ENCODE measurements around the gene IFNE.

IFNE gene, protein sequence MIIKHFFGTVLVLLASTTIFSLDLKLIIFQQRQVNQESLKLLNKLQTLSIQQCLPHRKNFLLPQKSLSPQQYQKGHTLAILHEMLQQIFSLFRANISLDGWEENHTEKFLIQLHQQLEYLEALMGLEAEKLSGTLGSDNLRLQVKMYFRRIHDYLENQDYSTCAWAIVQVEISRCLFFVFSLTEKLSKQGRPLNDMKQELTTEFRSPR

DNA sequence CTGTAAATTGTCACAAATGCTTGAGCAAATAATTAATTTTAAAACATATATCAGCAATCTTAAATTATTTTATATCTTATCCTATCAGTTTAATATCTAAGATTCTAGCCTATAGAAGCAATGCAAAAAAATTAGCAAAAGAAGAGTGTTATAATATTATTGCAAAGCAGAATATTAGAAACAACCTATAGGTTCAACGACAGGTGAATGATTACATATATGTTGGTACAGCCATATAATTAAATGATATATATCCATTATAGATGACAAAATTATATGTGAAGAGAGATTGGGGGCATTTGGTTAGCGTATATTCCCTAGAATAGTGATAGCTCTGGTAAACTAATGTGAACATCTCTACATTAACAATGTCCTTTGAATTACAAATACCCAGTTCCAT is at the start of gene IFNE:
TSS of gene IFNE (minus strand) at position 101 of the 400 bp plus-strand sequence. CDS start 619 bp downstream, outside the sequence.
- DNase-seq, result no peak

- no peak for DNase-seq
Observed at GRCh38 chr9:21528123-21528808, 46.2 kb upstream of the IFNE start.

GRCh38 chr9:21527579-21527978 is 45.5 kb upstream of the IFNE start:
- DNase-seq, result no peak

GRCh38 chr9:21525174-21525573 is 43.1 kb upstream of the IFNE start:
- DNase-seq, result no peak

GRCh38 chr9:21524099-21524830 is 42.2 kb upstream of the IFNE start:
- no peak for DNase-seq

GRCh38 chr9:21523021-21524014 is 41.2 kb upstream of the IFNE start:
- no peak for DNase-seq

GRCh38 chr9:21522348-21522747 is 40.2 kb upstream of the IFNE start:
- DNase-seq, result no peak

GRCh38 chr9:21521448-21521847 is 39.3 kb upstream of the IFNE start:
- no peak for DNase-seq

DNA sequence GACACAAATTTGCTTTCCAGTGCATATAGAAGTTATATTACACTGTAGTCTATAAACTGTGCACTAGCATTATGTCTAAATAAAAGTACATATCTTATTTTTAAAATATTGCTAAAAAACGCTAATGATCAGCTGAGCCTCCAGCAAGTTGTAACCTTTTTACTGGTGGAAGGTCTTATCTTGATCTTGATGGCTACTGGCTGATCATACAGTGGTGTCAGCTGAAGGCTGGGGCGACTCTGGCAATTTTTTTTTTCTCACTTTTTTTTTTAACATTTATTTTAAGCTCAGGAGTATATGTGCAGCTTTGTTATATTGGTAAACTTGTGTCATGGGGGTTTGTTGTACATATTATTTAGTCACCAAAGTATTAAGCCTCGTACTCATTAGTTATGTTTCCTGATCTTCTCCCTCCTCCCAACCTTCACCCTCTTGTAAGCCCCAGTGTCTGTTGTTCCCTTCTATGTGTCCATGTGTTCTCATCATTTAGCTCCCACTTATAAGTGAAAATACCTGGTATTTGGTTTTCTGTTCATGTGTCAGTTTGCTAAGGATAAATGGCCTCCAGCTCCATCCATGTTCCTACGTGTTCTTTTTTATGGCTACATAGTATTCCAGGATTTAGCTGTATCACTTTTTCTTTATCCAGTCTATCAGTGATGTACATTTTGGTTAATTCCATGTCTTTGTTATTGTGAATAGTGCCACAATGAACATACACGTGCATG is 38.6 kb upstream of the IFNE start:
- no peak for DNase-seq

DNA sequence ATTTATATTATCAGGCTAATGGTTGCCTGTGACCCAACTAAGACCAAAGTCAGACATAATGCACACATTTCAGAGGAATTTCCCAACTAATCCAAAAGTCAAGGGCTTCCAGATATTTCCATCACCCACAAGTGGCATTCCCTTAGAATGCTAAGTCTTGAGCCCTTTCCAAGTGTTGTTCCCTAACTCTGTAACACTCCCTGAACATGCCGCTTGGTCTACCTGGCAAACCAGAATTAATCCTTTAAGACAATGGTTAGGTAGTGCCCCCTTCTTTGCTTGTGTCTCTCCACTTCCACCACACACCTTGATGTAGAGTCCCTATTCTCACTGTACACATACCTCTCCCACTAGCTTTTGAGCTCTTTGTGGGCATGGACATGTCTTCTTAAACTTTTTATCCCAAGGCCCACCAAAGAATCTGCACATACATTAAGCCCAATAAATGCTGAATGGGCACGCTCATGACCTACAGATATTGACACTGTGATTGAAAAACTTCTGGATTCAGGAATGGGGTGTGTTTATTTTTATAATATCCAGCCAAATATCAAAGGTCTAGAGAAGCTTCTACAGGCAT is 37.8 kb upstream of the IFNE start:
- no peak for DNase-seq

GRCh38 chr9:21516796-21517195 is 34.7 kb upstream of the IFNE start:
- no peak for DNase-seq

DNA sequence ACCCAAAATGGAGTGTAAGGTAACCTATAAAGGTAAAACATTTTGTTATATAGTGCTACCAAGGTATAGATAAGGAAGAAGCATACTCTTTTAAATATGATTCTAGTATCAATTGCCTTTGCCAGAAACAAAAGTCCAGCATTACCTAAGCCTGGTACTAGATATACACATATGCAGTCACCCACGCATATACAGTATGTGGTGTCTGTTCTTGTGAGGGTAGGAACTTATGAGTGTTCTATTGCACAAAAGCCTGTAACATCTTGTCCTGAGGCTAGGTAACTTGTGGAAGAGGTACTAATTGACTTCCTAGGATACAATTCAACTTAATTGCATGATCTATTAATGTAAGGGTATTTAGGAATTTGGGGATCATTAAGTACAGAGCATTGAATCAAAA is 31.3 kb upstream of the IFNE start:
- no peak for DNase-seq

GRCh38 chr9:21510806-21511205 is 28.7 kb upstream of the IFNE start:
- no peak for DNase-seq

DNA sequence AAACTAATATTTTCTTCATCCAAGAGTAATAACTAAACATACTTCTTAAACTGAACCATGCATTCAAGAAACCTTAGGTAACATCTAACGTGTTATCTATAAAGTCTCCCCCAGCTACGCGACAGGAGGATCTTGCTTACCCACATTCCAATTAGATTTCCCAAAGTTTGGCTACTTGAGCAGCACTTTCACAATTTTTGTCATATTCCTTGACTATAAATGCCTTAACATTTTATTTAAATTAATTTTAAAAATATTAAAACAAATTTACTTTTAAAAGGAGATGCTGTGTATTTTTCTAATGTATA is 25.3 kb upstream of the IFNE start:
- DNase-seq, result no peak

DNA sequence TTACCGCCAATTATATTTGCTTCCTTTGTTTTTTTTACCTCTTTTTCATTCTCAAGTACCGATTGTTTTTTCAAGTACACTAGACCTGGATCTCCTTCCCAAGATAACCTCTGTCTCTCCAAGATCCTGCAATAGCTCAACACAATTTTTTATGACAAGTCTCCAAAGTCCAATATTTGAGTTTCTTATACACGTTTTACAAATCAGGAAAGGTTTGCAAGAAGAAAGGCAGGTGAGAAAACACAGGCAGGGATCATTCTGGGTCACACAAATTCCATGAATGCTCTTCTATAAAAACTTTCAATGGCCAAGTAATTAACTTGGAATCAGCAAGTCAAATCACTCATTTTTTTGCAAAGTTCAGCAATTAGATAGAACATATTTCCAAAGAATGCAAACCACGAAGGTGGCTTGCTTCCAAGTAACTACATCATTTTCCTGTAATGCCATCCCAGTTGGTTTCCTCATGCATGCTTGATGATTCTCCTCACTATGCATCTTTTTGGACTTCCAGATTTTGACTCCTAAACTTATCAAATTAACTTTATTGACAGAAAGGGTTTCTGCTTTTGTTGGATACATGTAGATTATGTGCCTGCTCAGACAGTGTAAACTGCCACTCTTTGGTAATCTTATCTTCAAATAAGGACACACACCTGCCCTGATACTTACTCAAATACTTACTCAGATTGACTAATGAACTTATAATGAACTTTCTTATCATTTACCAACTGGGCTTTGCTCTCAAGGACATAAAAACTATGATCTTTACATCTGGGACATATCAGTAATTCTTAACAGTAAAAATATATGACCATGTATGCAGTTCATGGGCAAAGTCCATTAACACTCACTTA is 24.7 kb upstream of the IFNE start:
- DNase-seq, result no peak

GRCh38 chr9:21505425-21506179 is 23.5 kb upstream of the IFNE start:
- DNase-seq, result no peak

GRCh38 chr9:21504894-21505293 is 22.8 kb upstream of the IFNE start:
- DNase-seq, result no peak

DNA sequence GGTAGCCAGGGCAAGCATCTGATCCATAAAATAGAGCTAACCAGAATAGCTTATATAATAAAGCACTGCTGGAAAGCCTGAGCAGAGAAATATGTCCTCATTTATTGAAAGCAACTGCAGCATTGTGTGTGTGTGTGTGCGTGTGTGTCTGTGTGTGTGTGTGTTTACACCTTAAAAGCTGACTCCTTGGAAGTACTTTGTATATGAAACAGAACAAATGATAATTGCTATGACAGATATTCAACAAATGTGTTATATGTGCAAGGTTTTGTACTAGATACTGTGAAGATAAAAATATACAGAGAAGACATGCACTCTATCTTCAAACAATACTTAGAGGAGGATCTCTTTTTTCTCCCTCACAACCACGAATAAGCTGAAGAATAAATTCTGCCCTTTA is 22.0 kb upstream of the IFNE start:
- no peak for DNase-seq

- DNase-seq, result no peak
Observed at GRCh38 chr9:21502586-21502985, 20.5 kb upstream of the IFNE start.

DNA sequence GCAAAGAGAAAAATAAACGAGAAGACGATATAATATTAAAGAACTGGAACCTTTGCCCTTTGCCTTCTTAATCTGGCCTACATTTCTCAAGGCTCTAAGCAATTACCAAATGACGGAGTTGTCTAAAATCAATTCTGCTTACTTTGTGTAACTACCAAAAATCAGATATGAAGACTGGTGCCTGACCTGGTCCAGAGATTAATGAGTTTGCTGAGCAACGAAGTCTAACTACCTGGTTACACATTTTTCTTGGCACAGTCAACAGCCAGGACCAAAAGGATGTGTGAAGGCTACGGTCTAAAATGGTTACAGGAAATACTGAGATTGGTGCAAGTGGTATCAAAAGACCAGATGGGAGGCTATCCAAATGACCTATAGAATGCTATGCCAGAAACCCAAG is 17.8 kb upstream of the IFNE start:
- no peak for DNase-seq
